Thyroid gland (tissue), 4 donors: ENCODE data around the gene RBM22. TPM values are rescaled to one million over a fixed set of nuclear protein-coding genes. Genes with fewer than 3 reads are reported as not detected.

ENCODE experiments used
- DNase-seq, 2 donors: peaks; one replicate each; pipeline ENCODE4 v3.0.0-alpha.2; 2019
- H3K27ac ChIP-seq, 3 donors: fragments of 200-600 bp; sonication (generic); 1 replicate in 2 of 3; 2 replicates in 1 of 3; pipeline ENCODE4 v1.5.1; 2016 to 2019; ENCODE audit warnings: mild to moderate bottlenecking in 1 of 3, moderate library complexity in 1 of 3
- H3K27me3 ChIP-seq: fragments of 200-600 bp; sonication (generic); one replicate; pipeline ENCODE4 v1.5.1; 2019
- H3K36me3 ChIP-seq, 2 donors: fragments of 200-600 bp; sonication (generic); one replicate each; pipeline ENCODE4 v1.5.1; 2016 to 2019
- H3K4me1 ChIP-seq, 2 donors: fragments of 200-600 bp; sonication (generic); one replicate each; pipeline ENCODE4 v1.5.1; 2017 to 2019
- H3K4me3 ChIP-seq, 3 donors: fragments of 200-600 bp; sonication (generic); replicated peaks in 1 of 3; 1 replicate in 2 of 3; 2 replicates in 1 of 3; pipeline ENCODE4 v1.5.1; 2016; ENCODE audit warnings: mild to moderate bottlenecking in 1 of 3
- H3K9me3 ChIP-seq: fragments of 200-600 bp; sonication (generic); one replicate; pipeline ENCODE4 v1.5.1; 2017
- POLR2A ChIP-seq, 2 donors: fragments of 450-650 bp; IDR thresholded peaks; one replicate each; pipeline ENCODE4 v1.6.1; 2017; ENCODE audit warnings: antibody characterized with exemption in 2 of 2, mild to moderate bottlenecking in 2 of 2, moderate library complexity in 1 of 2
- WGBS, 2 donors: methylation state at CpG; one replicate each; pipeline ENCODE4 v1.1.5; 2017; 5-methylcytosine and 5-hydroxymethylcytosine counted together
- intact Hi-C: fragments of 100-400 bp; cut with DNase I; formaldehyde crosslinking; loops from one replicate; pipeline ENCODE4 v1.15.1; 2023
- total RNA-seq, 4 donors: library from RNA; depleted of rRNA; stranded (reverse); fragments of >200 nt; gene quantifications; one replicate each; pipeline ENCODE4 v1.2.3, GENCODE V29; 2016
- TF ChIP-seq, protein P1 (sequence below), 6 experiments: fragments of 200-600 bp in 3 of 6; fragments of 450-650 bp in 3 of 6; sonication (generic) in 3 of 6; IDR thresholded peaks; one replicate each; pipeline ENCODE4 v1.5.1; 2016 to 2019; ENCODE audit warnings: antibody characterized with exemption in 6 of 6, mild to moderate bottlenecking in 2 of 6, inconsistent platforms in 1 of 6, moderate library complexity in 1 of 6

RBM22 gene
- total RNA-seq, 4 donors from 2014 or later: 39.1 to 47.2 (median 42.9) TPM

- no peak overlapping the region for H3K4me3 ChIP-seq
- WGBS, 2 donors: 95 to 97% methylated on average over 6 to 13 of the region's 16 CpGs
- intact Hi-C loops: no loop called here
- peaks cover 14 to 40% of the 10 kb centered on the region in 2 donors for H3K4me1 ChIP-seq
- H3K27me3 ChIP-seq: no peaks in the 10 kb centered on the region
- no peak for TF ChIP-seq POLR2A (IDR thresholded peaks at IDR 0.05)
- TF ChIP-seq, protein P1, sequence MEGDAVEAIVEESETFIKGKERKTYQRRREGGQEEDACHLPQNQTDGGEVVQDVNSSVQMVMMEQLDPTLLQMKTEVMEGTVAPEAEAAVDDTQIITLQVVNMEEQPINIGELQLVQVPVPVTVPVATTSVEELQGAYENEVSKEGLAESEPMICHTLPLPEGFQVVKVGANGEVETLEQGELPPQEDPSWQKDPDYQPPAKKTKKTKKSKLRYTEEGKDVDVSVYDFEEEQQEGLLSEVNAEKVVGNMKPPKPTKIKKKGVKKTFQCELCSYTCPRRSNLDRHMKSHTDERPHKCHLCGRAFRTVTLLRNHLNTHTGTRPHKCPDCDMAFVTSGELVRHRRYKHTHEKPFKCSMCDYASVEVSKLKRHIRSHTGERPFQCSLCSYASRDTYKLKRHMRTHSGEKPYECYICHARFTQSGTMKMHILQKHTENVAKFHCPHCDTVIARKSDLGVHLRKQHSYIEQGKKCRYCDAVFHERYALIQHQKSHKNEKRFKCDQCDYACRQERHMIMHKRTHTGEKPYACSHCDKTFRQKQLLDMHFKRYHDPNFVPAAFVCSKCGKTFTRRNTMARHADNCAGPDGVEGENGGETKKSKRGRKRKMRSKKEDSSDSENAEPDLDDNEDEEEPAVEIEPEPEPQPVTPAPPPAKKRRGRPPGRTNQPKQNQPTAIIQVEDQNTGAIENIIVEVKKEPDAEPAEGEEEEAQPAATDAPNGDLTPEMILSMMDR (IDR thresholded peaks at IDR 0.05): no peak
- H3K36me3 ChIP-seq: peaks cover 5 to 14% of the 10 kb centered on the region in 2 donors
- DNase-seq: no peak
- H3K9me3 ChIP-seq: no peaks in the 10 kb centered on the region
- peak overlapping the region in 2 of 3 donors; percentile 43 to 50 for H3K27ac ChIP-seq
Measured at GRCh38 chr5:150648294-150649107, 52.4 kb downstream of the RBM22 start.

- Histone ChIP-seq H3K4me1 (peaks cover 23 to 47% of the 10 kb centered on the region in 2 donors), H3K27ac (peak overlapping the region in 2 of 3 donors; percentile 43 to 50), H3K27me3 (no peaks in the 10 kb centered on the region), H3K4me3 (no peak overlapping the region), H3K9me3 (no peaks in the 10 kb centered on the region), H3K36me3 (peaks cover 5 to 14% of the 10 kb centered on the region in 2 donors)
- intact Hi-C loops: no loop called here
- peak; percentile 89 to 93 for DNase-seq
- 37 to 42% methylated on average over 21 to 23 of the region's 25 CpGs for WGBS, 2 donors
- TF ChIP-seq POLR2A (IDR thresholded peaks at IDR 0.05): no peak
- TF ChIP-seq, protein P1 (IDR thresholded peaks at IDR 0.05): no peak
Measured at GRCh38 chr5:150647275-150648251, 53.3 kb downstream of the RBM22 start.

DNA sequence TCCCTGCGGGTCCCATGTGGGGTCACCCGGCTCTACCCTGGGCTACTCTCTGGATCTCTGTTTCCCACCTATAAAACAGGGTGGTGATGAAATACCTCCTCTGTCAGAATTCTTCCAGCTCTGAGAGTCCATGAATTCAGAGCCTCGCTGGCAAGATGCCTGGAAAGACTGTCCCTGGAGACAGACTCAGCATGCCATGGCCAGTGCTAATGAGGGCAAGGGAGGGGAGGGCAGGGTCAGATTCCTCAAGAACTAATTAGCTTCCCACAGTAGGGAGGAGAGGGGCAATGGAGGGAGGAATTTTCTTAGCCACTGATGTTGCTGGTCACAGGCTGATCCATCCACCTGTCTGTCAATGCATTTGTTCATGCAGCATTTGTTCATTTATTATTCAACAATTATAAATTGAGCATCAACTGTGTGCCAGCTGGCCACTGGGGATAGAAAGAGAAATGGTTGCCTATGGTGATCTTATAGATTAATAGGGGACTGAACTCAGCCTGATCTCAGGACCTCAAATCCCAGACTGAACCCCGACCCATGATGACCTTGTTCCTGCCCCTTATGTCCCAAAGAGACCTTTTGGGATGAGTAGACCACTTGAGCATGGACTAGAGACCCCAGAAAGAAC, 55.7 kb downstream of the RBM22 start:
- Histone ChIP-seq H3K4me3 (no peak overlapping the region), H3K9me3 (no peaks in the 10 kb centered on the region), H3K27me3 (no peaks in the 10 kb centered on the region), H3K4me1 (peaks cover 41 to 64% of the 10 kb centered on the region in 2 donors), H3K36me3 (peaks cover 5 to 14% of the 10 kb centered on the region in 2 donors), H3K27ac (peak overlapping the region in 2 of 3 donors; percentile 63)
- peak; percentile 78 to 83 for DNase-seq
- no peak for TF ChIP-seq POLR2A (IDR thresholded peaks at IDR 0.05)
- TF ChIP-seq, protein P1 (IDR thresholded peaks at IDR 0.05): no peak
- intact Hi-C loops: no loop called here
- 52 to 56% methylated on average over 4 of the region's 4 CpGs for WGBS, 2 donors

GRCh38 chr5:150644514-150644913, 56.3 kb downstream of the RBM22 start:
- no peak for DNase-seq
- H3K27ac ChIP-seq: peak overlapping the region in 2 of 3 donors; percentile 63
- H3K27me3 ChIP-seq: no peaks in the 10 kb centered on the region
- H3K36me3 ChIP-seq: peaks cover 0 to 12% of the 10 kb centered on the region in 2 donors
- TF ChIP-seq POLR2A (IDR thresholded peaks at IDR 0.05): no peak
- TF ChIP-seq, protein P1 (IDR thresholded peaks at IDR 0.05): no peak
- H3K4me1 ChIP-seq: peaks cover 41 to 71% of the 10 kb centered on the region in 2 donors
- H3K9me3 ChIP-seq: no peaks in the 10 kb centered on the region
- no peak overlapping the region for H3K4me3 ChIP-seq
- intact Hi-C loops: no loop called here
- 50 to 51% methylated on average over 2 of the region's 2 CpGs for WGBS, 2 donors
